Central memory CD4-positive, alpha-beta T cell (primary cell): ENCODE results near the gene TTC28.
"Not testable (repeated sequence)": the region's sequence is repeated elsewhere in the genome, so short reads cannot be mapped to it uniquely, and the experiment has no call there.

Experiments
- DNase-seq: peaks from one replicate; pipeline ENCODE4 v3.0.0; 2022

The TTC28 gene

DNA sequence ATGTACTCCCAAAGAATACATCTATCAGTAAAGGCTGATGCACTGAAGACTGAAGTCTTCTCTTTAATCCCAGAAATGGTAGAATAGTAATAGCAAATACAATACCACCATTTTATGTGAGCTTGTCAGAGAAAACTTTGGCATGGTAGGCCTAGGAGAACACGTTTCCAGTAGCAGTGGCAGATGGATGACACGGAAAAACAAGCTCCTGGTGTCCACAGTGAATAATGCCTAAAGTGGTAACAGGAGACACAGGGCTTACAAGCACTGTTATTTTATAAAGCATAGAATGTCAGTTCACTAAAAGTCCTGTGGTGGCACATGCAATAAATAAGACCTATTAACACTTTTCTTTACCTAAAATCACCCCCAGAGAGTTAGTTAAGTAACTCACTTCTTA is 277.6 kb downstream of the TTC28 start:
- no peak for DNase-seq

DNA sequence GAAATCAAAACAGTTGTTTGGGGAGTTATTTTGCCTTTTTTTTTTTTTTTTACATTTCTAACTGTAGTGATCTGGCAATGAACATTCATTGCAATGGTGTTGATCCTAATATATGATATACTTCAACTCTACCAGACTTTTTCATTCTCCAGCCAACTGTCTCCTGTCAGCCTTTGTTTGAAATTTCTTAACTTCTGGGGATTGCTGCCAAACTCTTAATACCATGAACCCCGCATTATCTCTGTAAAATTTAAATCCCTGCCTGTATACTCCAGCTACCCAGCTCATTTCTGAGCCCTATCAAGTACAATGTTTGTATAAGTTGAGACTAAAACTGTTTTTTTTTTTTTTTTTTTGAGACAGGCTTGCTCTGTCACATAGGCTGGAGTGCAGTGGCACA is 280.7 kb downstream of the TTC28 start:
- no peak for DNase-seq

DNA sequence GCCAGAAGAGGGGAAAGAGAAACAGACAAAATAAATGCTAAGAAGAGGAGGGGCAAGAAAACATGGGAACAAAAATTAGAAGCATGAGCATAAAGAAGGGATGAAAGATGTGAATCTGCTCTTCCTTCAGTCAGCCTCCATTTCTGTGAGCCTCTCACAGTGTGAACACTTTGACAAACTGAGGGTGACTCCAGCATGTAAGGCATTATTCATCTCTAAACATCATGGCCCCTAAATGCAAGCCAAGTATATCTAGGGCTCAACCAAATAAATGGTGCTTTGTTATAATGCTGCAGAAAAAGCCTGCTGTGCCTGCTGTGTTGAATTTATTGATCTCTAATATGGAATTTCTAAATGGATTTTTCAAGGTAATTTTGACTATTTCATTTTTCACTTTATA is 281.3 kb downstream of the TTC28 start:
- DNase-seq, result no peak

DNA sequence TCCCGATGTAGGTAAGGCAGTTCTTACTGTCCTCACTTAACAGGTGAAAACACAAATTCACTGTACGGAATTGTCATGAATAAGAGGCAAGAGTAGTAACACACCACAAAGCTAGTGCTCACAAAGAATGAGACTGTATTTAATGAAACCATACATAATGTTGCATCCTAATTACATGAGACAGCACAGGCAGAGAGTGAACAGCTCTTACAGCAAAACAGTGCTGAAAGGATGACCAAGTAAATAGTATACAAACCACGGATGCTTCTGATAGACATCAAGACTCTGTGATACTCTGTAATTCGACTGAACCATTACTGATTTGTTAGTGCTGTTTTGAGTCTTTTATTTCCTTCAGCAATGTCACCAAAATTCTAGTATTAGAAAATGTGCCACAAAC is 282.3 kb downstream of the TTC28 start:
- DNase-seq, result no peak

DNA sequence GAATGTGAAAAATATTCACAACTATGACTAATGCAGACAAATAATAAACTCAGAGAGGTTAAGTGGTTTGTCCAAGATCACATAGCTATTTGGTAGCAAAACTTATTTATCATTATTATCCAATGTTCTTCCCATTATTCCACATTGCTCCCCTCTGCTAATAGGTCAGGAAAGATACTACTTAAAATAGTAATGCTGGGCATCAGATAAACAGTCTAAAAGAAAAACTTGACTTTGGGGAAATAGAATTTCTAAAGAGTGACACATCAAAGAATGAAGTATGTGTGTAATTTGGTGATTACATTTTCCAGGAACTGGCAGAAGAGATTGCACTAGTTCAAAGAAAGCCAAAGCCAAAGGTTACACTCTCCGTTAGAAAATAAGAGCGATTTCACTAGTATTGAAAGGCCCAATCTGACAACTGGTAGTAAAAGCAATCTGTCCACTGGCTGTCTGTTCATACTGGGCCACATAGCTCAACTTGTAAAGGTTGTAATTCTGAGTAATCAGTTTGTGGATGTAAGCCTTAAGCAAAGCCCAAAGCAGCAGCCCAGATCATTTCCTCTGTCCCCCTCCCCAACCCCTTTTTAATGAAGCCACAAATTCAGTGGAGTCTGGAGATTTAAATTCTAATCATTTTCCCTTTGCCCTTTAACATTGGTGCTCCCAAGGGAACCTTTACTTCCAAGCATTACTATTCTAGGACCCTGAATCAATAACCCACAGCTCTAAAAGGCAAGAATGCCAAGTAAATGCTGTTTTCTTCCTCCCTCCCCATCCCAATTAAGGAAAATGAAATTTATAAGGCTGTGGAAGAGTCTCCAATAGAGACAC is 283.5 kb downstream of the TTC28 start:
- DNase-seq, result no peak

DNA sequence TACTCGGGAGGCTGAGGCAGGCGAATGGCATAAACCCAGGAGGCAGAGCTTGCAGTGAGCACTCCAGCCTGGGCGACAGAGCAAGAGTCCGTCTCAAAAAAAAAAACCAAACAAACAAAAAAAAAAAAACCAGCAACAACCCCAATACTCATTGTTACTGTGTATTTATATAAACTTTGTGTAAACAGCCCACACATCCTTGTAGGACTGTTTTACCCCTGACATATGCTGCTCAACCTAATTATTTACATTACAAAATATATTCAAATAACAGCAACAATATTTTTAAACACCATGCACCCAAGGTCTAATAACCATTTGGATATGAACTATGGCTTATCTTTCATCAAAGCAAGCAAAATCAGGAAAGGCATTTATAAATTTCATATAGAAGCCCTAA is 284.1 kb downstream of the TTC28 start:
- DNase-seq, result no peak

DNA sequence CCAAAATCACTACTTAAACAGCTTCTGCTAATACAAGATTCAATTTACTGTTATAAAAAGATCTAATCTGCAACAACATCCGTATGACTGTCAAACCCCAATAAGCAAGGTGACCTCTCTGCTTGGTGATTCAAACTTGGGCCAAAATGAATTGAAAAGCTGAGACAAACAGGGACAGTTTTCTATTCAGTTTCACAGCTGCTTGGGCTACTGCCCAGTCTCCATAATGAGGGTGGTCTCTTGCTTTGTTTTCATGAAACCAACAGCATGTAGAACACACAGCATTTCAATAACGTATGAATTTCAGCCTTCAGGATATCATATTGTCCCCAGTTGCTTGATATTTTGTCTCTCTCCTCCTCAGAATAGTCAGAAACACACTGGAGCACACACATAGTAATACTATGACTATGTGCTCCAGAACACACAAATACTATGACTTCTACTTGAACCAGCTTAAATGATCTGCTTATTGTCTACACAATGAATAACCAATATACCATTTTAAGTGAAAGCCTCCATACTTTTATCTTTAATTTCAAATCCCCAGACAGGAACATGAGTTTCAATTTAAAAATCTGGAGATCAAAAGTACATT is 285.0 kb downstream of the TTC28 start:
- DNase-seq, result no peak

DNA sequence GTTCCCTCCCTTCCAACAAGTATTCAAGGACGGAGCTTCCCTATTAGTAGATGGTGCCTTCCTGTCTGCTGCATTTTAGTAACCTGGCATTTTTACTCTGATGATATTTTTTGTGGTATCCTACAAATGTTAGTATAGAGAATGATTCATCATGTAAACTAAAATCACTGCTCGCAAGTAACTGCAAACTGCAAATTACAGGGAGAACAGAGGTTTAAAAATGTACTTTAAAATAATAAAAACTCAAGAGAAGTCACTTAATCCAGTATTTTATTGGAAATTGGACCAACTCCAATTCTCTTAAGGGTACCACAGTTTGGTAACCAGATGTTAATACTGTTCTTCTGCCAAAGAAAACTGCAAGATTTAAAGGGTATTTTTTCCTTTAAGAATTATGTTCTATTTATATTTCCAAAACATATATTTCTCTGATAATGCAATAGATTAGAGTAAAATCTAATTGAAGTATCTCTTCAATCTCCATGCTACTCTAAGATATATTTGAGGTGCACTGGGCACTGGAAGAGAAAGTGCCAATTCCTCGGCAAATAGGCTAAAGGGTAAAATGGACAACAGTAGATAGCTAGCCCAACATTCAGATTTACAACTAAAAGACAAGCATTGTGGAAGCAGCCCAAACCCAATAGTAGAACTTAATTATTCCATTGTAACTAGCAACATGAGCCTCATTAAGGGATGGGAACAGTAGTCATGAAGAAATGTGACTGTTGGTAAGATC is 298.0 kb downstream of the TTC28 start:
- DNase-seq, result no peak

DNA sequence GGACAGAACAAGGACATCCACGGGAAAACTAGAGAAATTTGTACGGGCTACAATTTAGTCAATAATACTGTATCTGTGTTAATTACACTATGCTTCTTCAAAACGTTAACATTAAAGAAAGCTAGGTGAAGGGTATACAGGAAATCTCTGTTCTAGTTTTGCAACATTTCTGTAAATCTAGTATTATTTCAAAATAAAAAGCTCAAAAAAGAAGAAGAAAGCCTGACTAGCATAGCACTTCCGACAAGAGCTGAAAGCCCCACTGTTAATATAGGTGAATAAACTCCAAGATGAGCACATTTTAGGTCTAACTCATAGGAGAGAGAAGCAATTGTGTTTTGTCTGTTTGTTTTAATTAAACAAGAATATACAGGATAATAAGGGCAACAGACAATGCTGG is 299.7 kb downstream of the TTC28 start:
- DNase-seq, result no peak

DNA sequence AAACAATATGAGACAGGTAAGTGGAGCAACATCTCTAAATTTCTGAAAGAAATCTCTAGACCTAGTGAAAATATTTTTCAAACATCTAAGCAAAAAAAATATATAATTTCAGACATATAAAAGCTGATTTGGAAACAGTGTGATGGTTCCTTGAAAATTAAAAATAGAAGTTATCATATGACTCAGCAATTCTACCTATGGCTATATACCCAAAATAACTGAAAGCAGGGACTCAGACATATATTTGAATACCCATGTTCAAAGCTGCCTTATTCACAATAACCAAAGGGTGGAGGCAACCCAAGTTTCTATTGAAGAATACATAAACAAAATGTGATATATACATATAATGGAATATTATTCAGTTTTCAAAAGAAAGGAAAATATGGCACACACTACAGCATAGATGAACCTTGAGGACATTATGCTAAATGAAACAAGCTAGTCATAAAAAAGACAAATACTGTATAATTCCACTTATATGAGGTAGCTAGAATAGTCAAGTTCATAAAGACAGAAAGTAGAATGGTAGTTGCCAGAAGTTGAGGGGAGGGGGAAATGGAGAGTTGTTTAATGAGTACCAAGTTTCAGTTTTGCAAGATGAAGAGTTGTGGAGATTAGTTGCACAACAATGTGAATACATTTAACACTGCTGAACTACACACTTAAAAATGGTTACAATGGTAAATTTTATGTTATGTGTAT is 300.4 kb downstream of the TTC28 start:
- DNase-seq, result no peak

DNA sequence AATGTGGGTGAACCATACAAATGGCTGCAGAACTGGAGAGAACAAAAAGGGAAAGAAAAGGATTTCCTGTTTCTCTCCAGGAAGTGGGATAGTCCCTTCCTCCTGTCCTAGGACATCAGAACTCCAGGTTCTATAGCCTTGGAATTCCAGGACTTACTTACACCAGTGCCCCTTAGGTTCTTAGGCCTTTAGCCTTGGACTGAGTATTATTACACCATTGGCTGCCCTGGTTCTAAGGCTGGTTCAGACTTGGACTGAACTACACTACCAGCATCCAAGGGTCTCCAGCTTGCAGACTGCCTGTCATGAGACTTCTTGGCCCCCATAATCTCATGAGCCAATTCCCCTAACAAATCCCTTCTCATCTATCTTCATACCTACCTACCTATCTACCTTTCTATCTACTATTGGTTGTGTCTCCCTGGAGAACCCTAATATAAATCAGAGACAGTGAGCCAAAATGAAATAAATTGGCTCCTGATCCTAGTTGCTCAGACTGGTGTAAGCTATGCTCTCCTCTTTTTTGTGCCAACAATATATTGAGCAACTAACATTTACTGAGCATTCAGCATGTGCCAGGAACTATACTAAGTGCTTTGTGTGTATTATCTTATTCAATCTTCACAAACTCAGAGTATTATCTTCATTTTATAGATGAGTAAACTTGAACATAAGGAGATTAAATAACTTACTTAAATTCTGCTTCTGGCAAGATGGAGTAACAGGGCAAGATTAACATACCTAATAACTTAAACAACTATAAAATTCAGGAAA is 303.7 kb downstream of the TTC28 start:
- DNase-seq, result no peak

DNA sequence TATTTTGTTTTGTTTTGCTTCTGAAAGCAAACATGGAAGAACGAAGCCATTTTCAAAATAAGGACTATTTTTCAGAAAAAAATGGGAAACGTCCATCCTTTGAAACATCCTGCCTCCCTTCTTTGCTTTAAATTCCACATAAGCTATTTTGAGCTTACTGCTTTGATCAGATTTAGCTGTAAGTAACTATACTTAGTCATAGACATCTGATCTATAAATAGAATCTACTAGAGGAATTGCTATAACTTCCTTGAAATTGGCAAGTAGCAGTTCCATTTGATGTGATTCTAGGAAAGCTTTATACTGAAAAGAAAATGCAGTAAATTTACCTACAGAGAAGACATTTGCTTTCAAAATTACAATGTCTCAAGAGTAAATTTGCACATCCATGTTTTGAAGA is 305.8 kb downstream of the TTC28 start:
- no peak for DNase-seq

DNA sequence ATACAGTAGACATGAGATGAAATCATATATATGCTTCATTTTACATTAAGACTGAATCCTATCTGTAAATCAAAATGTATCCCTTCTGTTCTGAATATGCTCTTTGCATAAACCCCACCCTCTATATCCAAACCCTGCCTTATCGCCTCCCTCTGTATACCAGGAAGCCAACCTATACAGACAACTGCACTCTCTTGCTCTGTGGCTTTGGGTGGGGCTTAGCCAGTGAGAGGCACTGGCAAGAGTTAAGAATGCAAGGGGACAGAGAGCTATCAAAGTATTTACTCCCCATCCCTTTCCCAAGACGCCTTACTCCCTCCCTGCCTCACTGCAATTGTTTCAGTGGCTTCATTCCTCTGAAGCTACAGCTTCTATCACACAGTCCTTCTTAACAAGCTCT is 309.8 kb downstream of the TTC28 start:
- no peak for DNase-seq

DNA sequence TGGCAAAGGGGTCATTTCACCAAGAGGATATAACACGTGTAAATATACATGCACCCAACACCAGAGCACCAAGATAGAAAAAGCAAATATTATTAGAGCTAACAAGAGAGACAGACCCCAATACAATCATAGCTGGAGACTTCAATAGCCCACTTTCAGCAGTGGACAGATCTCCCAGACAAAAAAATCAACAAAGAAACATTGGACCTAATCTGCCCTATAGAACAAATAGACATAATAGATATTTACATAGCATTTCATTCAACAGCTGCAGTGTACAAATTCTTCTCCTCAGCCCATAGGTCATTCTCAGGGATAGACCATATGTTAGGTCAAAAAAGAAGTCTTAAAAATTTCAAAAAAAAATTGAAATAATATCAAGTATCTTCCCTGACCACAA is 312.8 kb downstream of the TTC28 start:
- DNase-seq, result no peak

DNA sequence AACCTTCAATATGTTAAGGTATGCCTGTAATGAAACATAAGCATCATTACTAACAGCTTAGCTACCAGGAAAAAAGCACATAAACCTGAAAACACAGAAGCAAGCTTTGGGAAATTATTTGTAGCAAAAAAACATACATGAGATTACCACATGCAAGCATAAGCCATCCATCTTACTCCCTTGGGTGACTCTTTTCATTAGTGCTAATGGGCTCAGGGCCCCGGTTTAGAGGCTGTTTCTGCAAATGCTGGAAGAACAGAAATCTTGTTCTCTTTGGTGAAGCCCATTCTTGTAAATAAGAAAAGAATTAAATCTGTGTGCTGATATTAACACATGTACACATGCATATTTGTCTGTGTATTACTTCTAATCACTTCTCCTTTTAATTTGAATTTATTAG is 314.3 kb downstream of the TTC28 start:
- no peak for DNase-seq

DNA sequence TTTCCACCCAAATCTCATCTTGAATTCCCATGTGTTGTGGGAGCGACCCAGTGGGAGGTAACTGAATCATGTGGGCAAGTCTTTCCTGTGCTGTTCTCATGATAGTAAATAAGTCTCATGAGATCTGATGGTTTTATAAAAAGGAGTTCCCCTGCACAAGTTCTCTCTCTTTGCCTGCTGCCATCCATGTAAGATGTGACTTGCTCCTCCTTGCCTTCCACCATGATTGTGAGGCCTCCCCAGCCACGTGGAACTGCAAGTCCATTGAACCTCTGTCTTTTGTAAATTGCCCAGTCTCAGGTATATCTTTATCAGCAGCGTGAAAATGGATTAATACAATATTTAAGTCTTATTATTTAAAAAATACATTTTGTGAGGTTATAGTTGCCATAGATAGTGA is 315.5 kb downstream of the TTC28 start:
- DNase-seq, result not testable (repeated sequence)

DNA sequence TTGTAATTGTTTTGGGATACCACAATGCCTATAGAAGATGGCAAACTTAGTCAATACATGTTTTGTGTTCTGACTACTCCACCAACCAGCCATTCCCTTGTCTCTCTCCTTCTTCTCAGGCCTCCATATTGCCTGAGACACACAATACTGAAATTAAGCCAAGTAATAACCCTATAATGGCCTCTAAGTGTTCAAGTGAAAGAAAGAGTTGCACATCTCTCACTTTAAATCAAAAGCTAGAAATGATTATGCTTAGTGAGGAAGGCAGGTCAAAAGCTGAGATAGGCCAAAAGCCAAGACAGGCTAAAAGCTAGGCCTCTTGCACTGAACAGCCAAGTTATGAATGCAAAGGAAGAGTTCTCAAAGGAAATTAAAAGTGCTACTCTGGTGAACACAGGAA is 318.7 kb downstream of the TTC28 start:
- DNase-seq, result no peak

DNA sequence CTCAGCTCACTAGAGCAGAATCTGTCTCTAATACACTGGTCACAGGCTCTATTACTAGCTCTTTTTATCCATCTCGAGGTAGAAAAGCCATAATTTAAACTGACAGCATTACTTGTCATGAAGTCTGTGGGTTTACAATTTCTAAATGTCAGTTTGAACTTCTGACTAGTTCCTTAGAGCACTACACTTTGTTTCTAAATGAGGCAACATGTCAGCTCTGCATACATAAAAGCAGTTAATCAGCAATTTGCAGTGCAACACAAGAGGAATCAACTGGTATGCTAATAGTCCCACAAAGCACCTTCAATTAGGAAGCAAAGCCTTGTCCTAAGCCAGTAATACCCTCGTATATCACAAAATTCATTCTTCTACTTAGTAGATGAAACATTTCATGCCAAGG is 321.3 kb downstream of the TTC28 start:
- DNase-seq, result no peak

DNA sequence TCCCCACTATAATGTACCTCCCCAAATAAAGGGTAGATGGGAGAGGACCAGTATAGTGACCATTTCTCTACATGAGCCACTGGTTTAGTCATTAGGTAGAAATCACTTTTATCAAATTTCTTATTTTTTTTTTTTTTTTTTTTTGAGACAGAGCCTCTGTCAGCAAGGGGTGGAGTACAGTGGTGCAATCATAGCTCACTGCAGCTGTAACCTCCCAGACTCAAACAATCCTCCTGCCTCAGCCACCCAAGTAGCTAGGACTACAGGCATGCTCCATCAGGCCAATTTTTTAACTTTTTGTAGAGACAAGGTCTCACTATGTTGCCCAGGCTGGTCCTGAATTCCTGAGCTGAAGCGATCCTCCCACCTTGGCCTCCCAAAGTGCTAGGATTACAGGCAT is 322.4 kb downstream of the TTC28 start:
- no peak for DNase-seq

DNA sequence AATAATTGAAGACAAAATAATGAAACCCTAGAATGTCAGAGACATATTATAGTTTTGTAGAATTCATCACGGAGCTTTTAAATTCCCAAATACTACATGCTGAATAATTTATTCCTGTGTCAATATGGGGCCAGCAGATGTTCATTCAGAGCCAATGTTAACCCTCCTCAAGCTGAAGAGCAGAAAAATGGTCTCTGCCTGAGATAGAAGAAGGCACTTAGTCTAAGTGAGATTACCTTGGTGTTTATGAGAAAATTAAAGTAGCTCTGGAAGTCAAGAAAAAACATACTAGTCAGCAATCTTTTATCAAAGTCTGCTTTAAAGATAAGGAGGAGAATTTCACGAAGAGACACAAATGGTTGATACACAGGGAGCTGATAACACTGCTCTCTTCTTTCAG is 328.2 kb downstream of the TTC28 start:
- DNase-seq, result no peak

DNA sequence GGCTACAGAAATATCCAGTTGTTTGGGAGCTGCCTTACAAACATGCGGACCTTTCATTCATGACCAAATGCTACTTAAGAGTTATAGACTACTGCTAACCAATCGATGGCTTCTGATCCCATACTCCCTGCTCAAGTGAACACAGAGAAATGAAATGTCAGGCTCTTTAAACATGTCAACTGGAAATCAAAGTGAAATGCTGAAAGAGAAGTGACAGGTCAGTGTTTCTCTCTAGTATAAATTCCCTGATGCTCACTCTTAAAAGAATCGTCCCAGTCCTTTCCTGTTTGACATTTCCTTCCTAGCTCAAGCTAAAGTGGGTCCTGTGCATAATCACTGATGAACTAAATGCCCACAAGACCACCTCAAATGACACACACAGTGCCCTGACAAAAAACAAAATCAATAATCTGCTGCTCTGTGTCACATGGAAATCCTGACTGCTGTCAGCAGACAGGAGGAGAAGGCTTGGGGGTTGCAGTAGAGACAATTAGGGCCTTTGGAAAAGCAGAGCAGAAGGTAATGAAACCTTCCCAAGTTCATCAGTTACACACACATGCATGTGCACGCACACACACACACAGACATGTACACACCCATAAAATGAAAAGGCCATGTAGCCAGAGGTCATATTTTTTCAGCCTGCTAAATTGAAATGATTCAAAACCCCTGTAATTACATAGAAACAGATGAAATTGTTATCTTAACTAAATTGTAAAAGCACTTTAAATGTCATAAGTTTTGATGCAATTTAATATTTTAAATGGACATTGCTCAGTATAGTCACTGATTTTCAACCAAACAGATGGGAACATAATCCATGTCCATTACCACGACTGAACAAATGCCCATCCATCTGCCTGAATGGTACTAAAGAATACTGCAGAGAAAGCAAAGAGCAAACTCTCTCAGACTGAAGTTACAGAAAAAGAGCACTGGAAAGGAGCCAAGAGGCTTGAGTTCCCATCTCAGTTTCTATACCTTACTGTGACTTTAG is 330.7 kb downstream of the TTC28 start:
- DNase-seq, result no peak
